Measurements from ENCODE around the gene ZNF658. TPM values are rescaled to one million over a fixed set of nuclear protein-coding genes. Genes with fewer than 3 reads are reported as not detected.
"Not testable (repeated sequence)": the region's sequence is repeated elsewhere in the genome, so short reads cannot be mapped to it uniquely, and the experiment has no call there.

ZNF658 gene
- total RNA-seq, 2 donors from 2014 or later, result 6.3 to 7.4 TPM

DNA sequence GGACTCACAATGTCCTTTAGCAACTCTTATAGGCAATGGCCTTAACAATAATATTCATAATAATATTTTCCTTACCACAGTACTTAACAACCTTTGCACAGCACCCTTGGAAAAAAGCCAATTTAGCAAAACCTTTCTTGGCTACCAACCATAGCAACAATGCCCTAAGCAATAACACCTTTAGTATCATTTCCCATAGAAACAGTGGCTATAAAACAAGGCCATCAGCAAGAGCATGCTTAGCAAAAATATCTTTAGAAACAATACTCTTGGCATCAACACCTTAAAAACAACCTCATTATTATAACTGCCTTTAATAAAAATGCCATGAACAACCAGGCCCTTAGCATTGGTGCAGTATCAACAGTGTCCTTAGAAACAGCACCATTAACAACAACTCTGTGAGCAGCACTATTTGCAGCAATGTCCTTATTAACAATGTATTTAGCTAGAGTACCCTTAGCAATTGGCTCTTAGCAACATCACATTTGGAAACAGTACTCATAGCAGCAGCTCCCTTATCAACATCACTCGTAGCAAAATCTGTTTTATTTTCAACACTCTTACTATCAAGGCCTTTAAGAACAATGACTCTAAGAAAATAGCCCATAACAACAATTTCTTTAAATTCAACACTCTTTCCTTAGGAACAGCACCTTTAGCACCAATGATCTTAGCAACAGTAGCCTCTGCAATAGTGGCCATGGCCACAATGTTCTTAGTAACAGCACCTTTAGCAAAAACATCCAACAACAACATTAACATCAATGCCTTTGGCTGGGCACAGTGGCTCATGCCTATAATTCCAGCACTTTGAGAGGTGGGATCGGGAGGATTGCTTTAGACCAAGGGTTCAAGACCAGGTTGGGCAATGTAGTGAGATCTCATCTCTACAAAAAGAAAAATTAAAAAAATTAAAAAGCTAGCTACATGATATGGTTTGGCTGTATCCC is 39.6 kb downstream of the ZNF658 start:
- WGBS, result 76% methylated on average over 1 of the region's 2 CpGs
- H3K9me3 ChIP-seq; H3K4me1 ChIP-seq (replicated peaks); DNase-seq (ENCODE audit: low spot score); H3K27me3 ChIP-seq (replicated peaks; ENCODE audit: insufficient read depth); H3K36me3 ChIP-seq; H3K27ac ChIP-seq; H3K4me3 ChIP-seq; intact Hi-C loops (cut with DNase I): not testable (repeated sequence)

GRCh38 chr9:66942400-66943155 is 42.1 kb downstream of the ZNF658 start:
- H3K27me3 ChIP-seq (replicated peaks; ENCODE audit: insufficient read depth); H3K4me1 ChIP-seq (replicated peaks); H3K4me3 ChIP-seq; H3K36me3 ChIP-seq; intact Hi-C loops (cut with DNase I); H3K27ac ChIP-seq; H3K9me3 ChIP-seq: not testable (repeated sequence)
- 29% methylated on average over 4 of the region's 5 CpGs for WGBS
- DNase-seq (ENCODE audit: low spot score), result peak; percentile 4

DNA sequence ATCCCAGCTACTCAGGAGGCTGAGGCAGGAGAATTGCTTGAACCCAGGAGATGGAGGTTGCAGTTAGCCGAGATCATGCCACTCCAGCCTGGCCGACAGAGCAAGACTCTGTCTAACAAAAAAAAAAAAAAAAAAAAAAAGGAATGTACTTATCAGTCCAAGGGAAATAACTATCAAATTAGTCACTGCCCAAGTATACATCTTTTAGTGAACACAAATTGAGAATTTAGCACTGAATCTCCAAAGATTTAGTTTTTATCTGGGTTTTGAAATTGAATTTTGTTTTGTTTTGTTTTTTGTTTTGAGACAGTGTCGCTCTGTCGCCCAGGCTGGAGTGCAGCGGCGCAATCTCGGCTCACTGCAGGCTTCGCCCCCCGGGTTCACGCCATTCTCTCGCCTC is 52.1 kb downstream of the ZNF658 start:
- H3K4me1 ChIP-seq (replicated peaks); H3K27me3 ChIP-seq (replicated peaks; ENCODE audit: insufficient read depth); H3K4me3 ChIP-seq; H3K27ac ChIP-seq; intact Hi-C loops (cut with DNase I); H3K36me3 ChIP-seq; H3K9me3 ChIP-seq; DNase-seq (ENCODE audit: low spot score): not testable (repeated sequence)
- 94% methylated on average over 9 of the region's 11 CpGs for WGBS

Small RNA genes lying within 50 kb of the gene (small RNA-seq; reads per million reads assigned to genes)
- gene AL353770.2, result 0 reads per million in 2 donors

Other genes with a start within 250 kb of the ZNF658 start
- under 1 TPM in 1 of 2 donors, not detected in 1; 0.74 TPM for gene SPATA31A3, start 91.8 kb downstream of the ZNF658 start, total RNA-seq